ENCODE results near the gene P2RX3.

- TF ChIP-seq, protein P1, sequence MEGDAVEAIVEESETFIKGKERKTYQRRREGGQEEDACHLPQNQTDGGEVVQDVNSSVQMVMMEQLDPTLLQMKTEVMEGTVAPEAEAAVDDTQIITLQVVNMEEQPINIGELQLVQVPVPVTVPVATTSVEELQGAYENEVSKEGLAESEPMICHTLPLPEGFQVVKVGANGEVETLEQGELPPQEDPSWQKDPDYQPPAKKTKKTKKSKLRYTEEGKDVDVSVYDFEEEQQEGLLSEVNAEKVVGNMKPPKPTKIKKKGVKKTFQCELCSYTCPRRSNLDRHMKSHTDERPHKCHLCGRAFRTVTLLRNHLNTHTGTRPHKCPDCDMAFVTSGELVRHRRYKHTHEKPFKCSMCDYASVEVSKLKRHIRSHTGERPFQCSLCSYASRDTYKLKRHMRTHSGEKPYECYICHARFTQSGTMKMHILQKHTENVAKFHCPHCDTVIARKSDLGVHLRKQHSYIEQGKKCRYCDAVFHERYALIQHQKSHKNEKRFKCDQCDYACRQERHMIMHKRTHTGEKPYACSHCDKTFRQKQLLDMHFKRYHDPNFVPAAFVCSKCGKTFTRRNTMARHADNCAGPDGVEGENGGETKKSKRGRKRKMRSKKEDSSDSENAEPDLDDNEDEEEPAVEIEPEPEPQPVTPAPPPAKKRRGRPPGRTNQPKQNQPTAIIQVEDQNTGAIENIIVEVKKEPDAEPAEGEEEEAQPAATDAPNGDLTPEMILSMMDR (IDR thresholded peaks at IDR 0.05): no peak
- no peak for TF ChIP-seq POLR2A (IDR thresholded peaks at IDR 0.05)
Observed at GRCh38 chr11:57305523-57305922, 32.6 kb upstream of the P2RX3 start.
